ENCODE measurements around the gene DNAJC10.
A peak's percentile ranks its signal among the peaks of the same experiment; 100 is the strongest.
"Not testable (repeated sequence)": the region's sequence is repeated elsewhere in the genome, so short reads cannot be mapped to it uniquely, and the experiment has no call there.

DNAJC10 gene

DNA sequence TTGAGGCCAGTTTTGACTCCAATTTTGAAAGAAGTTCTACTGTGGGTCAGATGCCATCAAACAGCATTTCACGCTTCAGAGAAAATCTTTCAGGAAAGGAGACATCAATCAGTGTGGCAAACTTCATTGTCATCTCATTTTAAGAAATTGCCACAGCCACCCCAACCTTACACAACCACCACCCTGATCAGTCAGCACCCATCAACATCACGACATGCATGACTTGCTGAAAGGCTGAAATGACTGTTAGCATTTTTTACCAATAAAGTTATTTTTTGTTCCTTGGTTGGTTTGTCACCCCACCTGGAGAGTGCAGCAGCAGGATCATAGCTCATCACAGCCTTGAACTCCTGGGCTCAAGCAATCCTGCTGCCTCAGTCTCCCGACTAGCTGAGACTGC lies 10.4 kb downstream of the DNAJC10 start:
- no peak for DNase-seq

GRCh38 chr2:182728014-182728413 lies 12.0 kb downstream of the DNAJC10 start:
- DNase-seq: no peak

- DNase-seq: no peak
Observed at GRCh38 chr2:182729710-182730339, 13.8 kb downstream of the DNAJC10 start.

GRCh38 chr2:182730486-182730885 lies 14.4 kb downstream of the DNAJC10 start:
- DNase-seq: no peak

DNA sequence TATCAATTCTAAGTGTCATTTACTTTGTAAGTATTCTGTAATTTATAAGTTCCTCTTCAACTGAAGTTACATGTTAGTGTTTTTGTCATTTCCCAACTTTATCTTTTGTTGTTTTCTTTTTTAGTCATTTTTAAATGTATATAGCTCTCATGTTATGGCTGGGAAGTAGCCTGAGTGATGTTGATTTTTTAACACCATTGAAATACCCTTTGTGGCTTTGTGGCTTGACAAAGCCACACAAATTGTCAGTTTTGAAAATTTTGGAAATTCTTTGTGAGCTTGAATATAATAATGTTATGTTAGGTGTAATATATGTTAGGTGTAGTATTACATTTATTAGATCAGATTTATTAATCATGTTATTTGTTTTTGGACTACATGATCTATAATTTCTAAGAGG lies 16.7 kb downstream of the DNAJC10 start:
- no peak for DNase-seq

- no peak for DNase-seq
Observed at GRCh38 chr2:182733572-182733971, 17.5 kb downstream of the DNAJC10 start.

DNA sequence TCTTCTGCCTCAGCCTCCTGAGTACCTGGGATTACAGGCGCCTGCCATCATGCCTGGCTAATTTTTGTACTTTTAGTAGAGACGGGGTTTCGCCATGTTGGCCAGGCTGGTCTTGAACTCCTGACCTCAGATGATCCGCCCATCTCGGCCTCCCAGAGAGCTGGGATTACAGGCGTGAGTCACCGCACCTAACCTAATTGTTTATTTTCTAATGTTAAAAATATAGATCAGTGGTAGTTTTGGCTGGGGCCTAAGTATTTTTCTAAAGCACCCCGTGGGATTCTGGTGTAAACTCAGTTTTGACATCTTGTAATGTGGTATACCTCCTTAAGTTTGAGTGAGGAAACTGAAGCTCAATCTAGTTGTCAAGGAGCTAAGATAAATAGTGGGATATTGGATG lies 20.8 kb downstream of the DNAJC10 start:
- not testable (repeated sequence) for DNase-seq

DNA sequence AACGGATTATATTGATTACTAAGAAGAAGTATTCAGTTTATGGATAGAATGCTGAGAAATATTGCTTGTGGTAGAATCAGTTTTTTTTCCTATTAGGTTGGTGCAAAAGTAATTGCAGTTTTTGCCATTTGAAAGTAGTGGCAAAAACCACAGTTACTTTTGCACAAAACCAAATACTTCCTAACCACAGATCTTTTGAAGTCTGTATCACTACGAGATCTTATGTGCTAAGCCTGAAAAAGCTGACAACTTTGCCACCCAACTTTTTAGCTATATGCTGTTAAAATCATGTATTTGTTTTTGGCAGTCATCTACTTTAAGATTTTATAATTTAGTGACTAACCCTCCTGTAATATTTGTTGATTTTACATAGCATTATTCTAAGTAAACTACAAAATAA lies 24.6 kb downstream of the DNAJC10 start:
- no peak for DNase-seq

DNA sequence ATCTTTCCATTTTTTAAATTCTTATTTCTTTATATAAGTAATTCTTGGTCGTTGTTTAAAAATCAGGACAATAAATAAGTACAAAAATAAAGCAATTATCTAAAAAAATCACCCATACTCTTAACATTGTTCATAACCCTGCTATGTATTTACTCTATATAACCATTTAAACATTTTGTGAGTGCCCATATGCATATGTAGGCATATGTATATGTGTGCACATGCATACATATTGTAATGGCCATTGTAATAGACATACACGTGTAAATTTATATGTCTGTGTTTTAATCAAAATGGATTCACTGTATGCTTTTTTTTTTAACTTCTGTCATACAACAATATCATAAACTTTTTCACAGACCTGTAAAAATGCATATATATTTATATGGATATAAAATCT lies 25.6 kb downstream of the DNAJC10 start:
- no peak for DNase-seq

GRCh38 chr2:182744490-182744889 lies 28.4 kb downstream of the DNAJC10 start:
- DNase-seq: no peak

GRCh38 chr2:182745061-182745460 lies 29.0 kb downstream of the DNAJC10 start:
- DNase-seq: no peak

DNA sequence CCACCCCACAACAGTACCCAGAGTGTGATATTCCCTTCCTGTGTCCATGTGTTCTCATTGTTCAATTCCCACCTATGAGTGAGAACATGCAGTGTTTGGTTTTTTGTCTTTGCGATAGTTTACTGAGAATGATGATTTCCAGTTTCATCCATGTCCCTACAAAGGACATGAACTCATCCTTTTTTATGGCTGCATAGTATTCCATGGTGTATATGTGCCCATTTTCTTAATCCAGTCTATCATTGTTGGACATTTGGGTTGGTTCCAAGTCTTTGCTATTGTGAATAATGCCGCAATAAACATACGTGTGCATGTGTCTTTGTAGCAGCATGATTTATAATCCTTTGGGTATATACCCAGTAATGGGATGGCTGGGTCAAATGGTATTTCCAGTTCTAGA lies 29.8 kb downstream of the DNAJC10 start:
- DNase-seq: not testable (repeated sequence)

DNA sequence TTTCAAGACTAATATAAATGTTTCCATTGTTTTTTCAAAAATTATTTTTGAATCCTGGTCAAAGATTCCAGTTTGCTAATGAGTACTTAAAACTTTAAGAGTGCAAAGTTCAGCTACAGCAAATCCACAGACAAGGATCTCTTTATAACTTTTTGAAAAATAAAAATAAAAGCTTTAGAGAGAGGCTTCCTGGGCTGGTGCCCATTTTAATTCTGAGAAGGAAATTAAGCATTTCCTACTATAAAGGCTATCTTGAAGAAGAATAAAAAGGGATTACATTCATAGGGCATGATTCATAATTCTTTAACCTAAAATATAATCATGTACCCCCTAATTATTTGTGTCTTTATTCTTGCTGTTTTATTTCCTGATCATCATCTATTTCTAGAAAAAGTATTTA lies 38.2 kb downstream of the DNAJC10 start:
- DNase-seq: no peak

- no peak for DNase-seq
Observed at GRCh38 chr2:182758379-182758778, 42.3 kb downstream of the DNAJC10 start.

- DNase-seq: no peak
Observed at GRCh38 chr2:182761903-182762302, 45.8 kb downstream of the DNAJC10 start.

DNA sequence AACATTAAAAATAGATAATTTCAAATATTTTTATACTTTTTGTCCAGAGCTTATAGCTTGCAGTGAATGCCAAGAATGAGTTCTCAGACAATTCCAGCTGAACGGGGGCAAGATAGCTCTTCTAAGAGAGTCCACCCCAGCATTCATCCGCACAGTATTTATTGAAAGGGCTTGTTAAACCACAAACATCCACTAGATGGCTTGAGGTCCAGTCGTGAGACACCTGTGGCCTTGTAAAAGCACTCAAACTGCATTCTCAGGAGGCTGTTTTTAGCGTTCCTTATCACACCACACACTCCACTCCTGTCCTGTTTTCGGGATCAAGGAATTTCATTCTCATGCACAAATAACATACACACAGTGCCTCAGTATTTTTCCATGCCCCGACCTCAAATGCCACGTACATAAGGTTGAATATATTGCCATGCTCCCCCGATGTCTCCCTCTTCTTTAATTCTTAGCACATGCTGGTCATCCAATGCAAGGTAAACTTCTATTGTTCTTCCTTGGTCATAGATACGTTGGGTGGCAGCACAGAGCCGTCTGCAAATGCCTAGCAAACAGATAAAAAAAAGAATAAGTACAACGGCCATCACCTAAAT lies 47.4 kb downstream of the DNAJC10 start:
- DNase-seq: peak; percentile 4

GRCh38 chr2:182766626-182767025 lies 50.6 kb downstream of the DNAJC10 start:
- DNase-seq: no peak

DNA sequence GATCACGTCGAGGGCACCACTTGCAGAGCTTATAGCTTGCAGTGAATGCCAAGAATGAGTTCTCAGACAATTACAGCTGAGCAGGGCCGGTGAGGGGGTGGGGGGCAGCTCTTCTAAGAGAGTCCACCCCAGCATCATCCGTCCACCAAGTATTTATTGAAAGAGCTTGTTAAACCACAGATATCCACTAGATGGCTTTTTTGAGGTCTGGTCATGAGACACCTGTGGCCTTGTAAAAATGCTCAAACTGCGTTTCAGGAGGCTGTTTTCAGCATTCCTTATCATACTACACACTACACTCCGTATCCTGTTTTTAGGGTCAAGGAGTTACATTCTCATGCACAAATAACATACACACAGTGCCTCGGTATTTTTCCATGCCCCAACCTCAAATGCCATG lies 51.5 kb downstream of the DNAJC10 start:
- DNase-seq: peak; percentile 12

- DNase-seq: not testable (repeated sequence)
Observed at GRCh38 chr2:182768950-182769349, 52.9 kb downstream of the DNAJC10 start.

- DNase-seq: no peak
Observed at GRCh38 chr2:182779323-182779722, 63.3 kb downstream of the DNAJC10 start.

GRCh38 chr2:182781099-182781498 lies 65.0 kb downstream of the DNAJC10 start:
- not testable (repeated sequence) for DNase-seq

- DNase-seq: not testable (repeated sequence)
Observed at GRCh38 chr2:182782686-182783085, 66.6 kb downstream of the DNAJC10 start.

GRCh38 chr2:182784058-182784706 lies 68.1 kb downstream of the DNAJC10 start:
- no peak for DNase-seq

DNA sequence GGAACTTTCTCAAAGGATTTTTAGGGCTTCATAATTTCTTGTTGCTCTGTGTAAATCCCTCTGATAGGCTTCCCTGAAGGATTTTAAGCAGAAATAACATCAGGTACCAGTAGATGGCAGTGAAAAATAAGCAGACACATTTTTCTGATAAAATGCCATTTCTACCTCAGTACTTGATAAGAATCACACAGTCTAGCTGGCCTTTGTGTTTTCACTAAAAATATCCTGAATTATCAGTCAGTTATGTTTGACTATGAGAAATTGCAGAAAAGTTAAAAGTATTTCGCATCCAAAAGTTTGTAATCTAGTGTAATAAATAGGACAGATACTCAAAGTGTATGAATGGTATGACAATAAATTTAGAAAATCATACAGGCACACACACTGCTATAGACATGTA lies 68.7 kb downstream of the DNAJC10 start:
- peak; percentile 68 for DNase-seq

DNA sequence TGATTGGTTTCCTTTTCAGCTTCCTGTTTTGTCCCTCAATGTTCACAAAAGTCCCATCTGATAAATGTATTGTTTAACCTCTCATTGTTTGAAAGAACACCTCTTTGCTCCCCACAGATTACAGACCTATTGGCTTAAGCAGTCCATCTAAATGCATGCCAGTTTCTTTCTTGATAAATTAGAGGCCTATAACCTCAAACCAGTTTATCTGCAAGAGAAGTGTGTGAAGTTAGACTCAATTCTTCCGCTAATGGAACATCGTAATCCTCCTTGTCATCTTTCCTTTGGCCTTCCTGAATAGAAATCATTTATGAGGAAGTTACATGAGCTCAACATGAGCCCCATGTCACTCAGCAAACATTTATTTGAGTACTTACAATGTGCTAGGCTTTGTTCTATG lies 76.4 kb downstream of the DNAJC10 start:
- DNase-seq: no peak
